Neural cell (in vitro differentiated cells): ENCODE measurements around the gene HSF5. TPM values are rescaled to one million over a fixed set of nuclear protein-coding genes. Genes with fewer than 3 reads are reported as not detected.

ENCODE experiments used
- H2AFZ ChIP-seq: fragments of 200-600, 300-800 bp; sonication (generic), shearing (Covaris generic); 2 replicates; pipeline ENCODE4 v1.6.0; 2014; ENCODE audit warnings: low read depth, mild to moderate bottlenecking, antibody characterized with exemption, low read length, moderate library complexity
- H3F3A ChIP-seq: fragments of 200-600 bp; shearing (Covaris generic); 2 replicates; pipeline ENCODE4 v1.6.1; 2016; ENCODE audit warnings: mild to moderate bottlenecking, moderate library complexity, mixed read lengths, antibody characterized with exemption, low read length; ENCODE audit not compliant: insufficient read depth, poor library complexity, severe bottlenecking
- H3K27ac ChIP-seq: fragments of 200-600, 300-800 bp; sonication (generic), shearing (Covaris generic); 2 replicates; pipeline ENCODE4 v1.5.1; 2014; ENCODE audit warnings: mild to moderate bottlenecking, low read length, moderate library complexity
- H3K27me3 ChIP-seq: fragments of 300-800, 200-600 bp; sonication (generic), shearing (Covaris generic); 2 replicates; pipeline ENCODE4 v1.6.0; 2014; ENCODE audit warnings: mild to moderate bottlenecking, low read depth, low read length, moderate library complexity; ENCODE audit not compliant: insufficient read depth
- H3K36me3 ChIP-seq: fragments of 300-800, 200-600 bp; sonication (generic), shearing (Covaris generic); 2 replicates; pipeline ENCODE4 v1.5.1; 2014; ENCODE audit warnings: mild to moderate bottlenecking, antibody characterized with exemption, low read length, moderate library complexity; ENCODE audit not compliant: insufficient read depth
- H3K4me2 ChIP-seq: fragments of 300-800, 200-600 bp; sonication (generic), shearing (Covaris generic); 2 replicates; pipeline ENCODE4 v1.6.0; 2014; ENCODE audit warnings: mild to moderate bottlenecking, low read length
- H3K4me3 ChIP-seq: fragments of 300-800, 200-600 bp; sonication (generic), shearing (Covaris generic); 2 replicates; pipeline ENCODE4 v1.5.1; 2014; ENCODE audit warnings: mild to moderate bottlenecking, low read length, moderate library complexity
- H3K79me2 ChIP-seq: fragments of 200-600 bp; shearing (Covaris generic); replicated peaks from 2 replicates; pipeline ENCODE4 v1.6.0; 2014; ENCODE audit warnings: mild to moderate bottlenecking, low read length, moderate library complexity; ENCODE audit not compliant: insufficient read depth
- H3K9ac ChIP-seq: fragments of 300-800, 200-600 bp; sonication (generic), shearing (Covaris generic); 2 replicates; pipeline ENCODE4 v1.6.1; 2016; ENCODE audit warnings: mild to moderate bottlenecking, low read length, mixed read lengths
- H3K9me2 ChIP-seq: fragments of 200-600 bp; shearing (Covaris generic); 2 replicates; pipeline ENCODE4 v1.6.1; 2016; ENCODE audit warnings: mild to moderate bottlenecking, low read length, mixed read lengths; ENCODE audit not compliant: insufficient read depth
- H3K9me3 ChIP-seq: fragments of 200-600, 300-800 bp; sonication (generic), shearing (Covaris generic); 2 replicates; pipeline ENCODE4 v1.6.1; 2016; ENCODE audit warnings: mild to moderate bottlenecking, mixed run types, low read length, moderate library complexity, mixed read lengths
- H4K20me1 ChIP-seq: fragments of 200-600 bp; shearing (Covaris generic); 2 replicates; pipeline ENCODE4 v1.6.1; 2016; ENCODE audit warnings: mild to moderate bottlenecking, mixed run types; ENCODE audit not compliant: insufficient read depth
- EP300 ChIP-seq: fragments of 450-650 bp; conservative IDR thresholded peaks from 2 replicates; pipeline ENCODE4 v1.6.1; 2014; ENCODE audit warnings: antibody characterized with exemption, mild to moderate bottlenecking, moderate library complexity; ENCODE audit not compliant: poor library complexity, severe bottlenecking
- EZH2 ChIP-seq: fragments of 200-600, 300-800 bp; shearing (Covaris generic), sonication (generic); IDR thresholded peaks from 2 replicates; pipeline ENCODE4 v1.6.1; 2014; ENCODE audit warnings: antibody characterized with exemption, low read length, borderline replicate concordance, mild to moderate bottlenecking; ENCODE audit not compliant: insufficient read depth, poor library complexity, severe bottlenecking
- MXI1 ChIP-seq: fragments of 450-650 bp; conservative IDR thresholded peaks from 2 replicates; pipeline ENCODE4 v1.6.1; 2014; ENCODE audit warnings: antibody characterized with exemption, mild to moderate bottlenecking; ENCODE audit not compliant: poor library complexity, severe bottlenecking
- POLR2AphosphoS5 ChIP-seq: IDR thresholded peaks from 2 replicates; pipeline ENCODE4 v1.6.1; 2012
- RAD21 ChIP-seq: fragments of 450-650 bp; conservative IDR thresholded peaks from 2 replicates; pipeline ENCODE4 v1.6.1; 2014; ENCODE audit warnings: antibody characterized with exemption, mild to moderate bottlenecking, moderate library complexity
- SMC3 ChIP-seq: fragments of 450-650 bp; conservative IDR thresholded peaks from 2 replicates; pipeline ENCODE4 v1.6.1; 2014; ENCODE audit warnings: antibody characterized with exemption, mild to moderate bottlenecking, moderate library complexity; ENCODE audit not compliant: poor library complexity
- TAF1 ChIP-seq: IDR thresholded peaks from 2 replicates; pipeline ENCODE4 v1.6.1; 2012; ENCODE audit warnings: low read depth
- polyA plus RNA-seq: library from polyadenylated mRNA; depleted of rRNA; stranded (reverse); fragments of >200 nt; gene quantifications from 2 replicates; pipeline ENCODE4 v1.2.3, GENCODE V29; 2014
- TF ChIP-seq, protein P1 (sequence below): fragments of 450-650 bp; IDR thresholded peaks from 2 replicates; pipeline ENCODE4 v1.5.1; 2014; ENCODE audit warnings: antibody characterized with exemption, mild to moderate bottlenecking, moderate library complexity; ENCODE audit not compliant: poor library complexity, severe bottlenecking
- TF ChIP-seq, protein P2 (sequence below): IDR thresholded peaks from 2 replicates; pipeline ENCODE4 v1.6.1; 2012; ENCODE audit warnings: borderline replicate concordance

The HSF5 gene
- polyA plus RNA-seq, 1 donor from 2014 or later: 0.21 TPM

- H3K9me2 ChIP-seq: no peaks in the 10 kb centered on the region
- no peak overlapping the region for H3K4me2 ChIP-seq
Observed at GRCh38 chr17:58412064-58412703, 76.0 kb downstream of the HSF5 start.

GRCh38 chr17:58411408-58411894 lies 76.8 kb downstream of the HSF5 start:
- Histone ChIP-seq H3K79me2 (no peaks in the 10 kb centered on the region), H3K9me3 (no peaks in the 10 kb centered on the region), H3K4me2 (no peak overlapping the region), H3K9me2 (no peaks in the 10 kb centered on the region), H3K27me3 (no peaks in the 10 kb centered on the region), H3K9ac (no peak overlapping the region), H4K20me1 (no peaks in the 10 kb centered on the region), H3K27ac (no peak overlapping the region), H3K36me3 (no peaks in the 10 kb centered on the region), H3F3A (no peaks in the 10 kb centered on the region), H3K4me3 (no peak overlapping the region), H2AFZ (no peak overlapping the region)
- TF ChIP-seq SMC3: no peak
- TF ChIP-seq, protein P1, sequence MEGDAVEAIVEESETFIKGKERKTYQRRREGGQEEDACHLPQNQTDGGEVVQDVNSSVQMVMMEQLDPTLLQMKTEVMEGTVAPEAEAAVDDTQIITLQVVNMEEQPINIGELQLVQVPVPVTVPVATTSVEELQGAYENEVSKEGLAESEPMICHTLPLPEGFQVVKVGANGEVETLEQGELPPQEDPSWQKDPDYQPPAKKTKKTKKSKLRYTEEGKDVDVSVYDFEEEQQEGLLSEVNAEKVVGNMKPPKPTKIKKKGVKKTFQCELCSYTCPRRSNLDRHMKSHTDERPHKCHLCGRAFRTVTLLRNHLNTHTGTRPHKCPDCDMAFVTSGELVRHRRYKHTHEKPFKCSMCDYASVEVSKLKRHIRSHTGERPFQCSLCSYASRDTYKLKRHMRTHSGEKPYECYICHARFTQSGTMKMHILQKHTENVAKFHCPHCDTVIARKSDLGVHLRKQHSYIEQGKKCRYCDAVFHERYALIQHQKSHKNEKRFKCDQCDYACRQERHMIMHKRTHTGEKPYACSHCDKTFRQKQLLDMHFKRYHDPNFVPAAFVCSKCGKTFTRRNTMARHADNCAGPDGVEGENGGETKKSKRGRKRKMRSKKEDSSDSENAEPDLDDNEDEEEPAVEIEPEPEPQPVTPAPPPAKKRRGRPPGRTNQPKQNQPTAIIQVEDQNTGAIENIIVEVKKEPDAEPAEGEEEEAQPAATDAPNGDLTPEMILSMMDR: no peak
- no peak for TF ChIP-seq EP300
- TF ChIP-seq MXI1: no peak
- no peak for TF ChIP-seq POLR2AphosphoS5

More at GRCh38 chr17:58412064-58412703, 76.0 kb downstream of the HSF5 start:
- no peaks in the 10 kb centered on the region for H3F3A ChIP-seq
- no peak for TF ChIP-seq SMC3
- no peak for TF ChIP-seq EP300
- TF ChIP-seq, protein P2, sequence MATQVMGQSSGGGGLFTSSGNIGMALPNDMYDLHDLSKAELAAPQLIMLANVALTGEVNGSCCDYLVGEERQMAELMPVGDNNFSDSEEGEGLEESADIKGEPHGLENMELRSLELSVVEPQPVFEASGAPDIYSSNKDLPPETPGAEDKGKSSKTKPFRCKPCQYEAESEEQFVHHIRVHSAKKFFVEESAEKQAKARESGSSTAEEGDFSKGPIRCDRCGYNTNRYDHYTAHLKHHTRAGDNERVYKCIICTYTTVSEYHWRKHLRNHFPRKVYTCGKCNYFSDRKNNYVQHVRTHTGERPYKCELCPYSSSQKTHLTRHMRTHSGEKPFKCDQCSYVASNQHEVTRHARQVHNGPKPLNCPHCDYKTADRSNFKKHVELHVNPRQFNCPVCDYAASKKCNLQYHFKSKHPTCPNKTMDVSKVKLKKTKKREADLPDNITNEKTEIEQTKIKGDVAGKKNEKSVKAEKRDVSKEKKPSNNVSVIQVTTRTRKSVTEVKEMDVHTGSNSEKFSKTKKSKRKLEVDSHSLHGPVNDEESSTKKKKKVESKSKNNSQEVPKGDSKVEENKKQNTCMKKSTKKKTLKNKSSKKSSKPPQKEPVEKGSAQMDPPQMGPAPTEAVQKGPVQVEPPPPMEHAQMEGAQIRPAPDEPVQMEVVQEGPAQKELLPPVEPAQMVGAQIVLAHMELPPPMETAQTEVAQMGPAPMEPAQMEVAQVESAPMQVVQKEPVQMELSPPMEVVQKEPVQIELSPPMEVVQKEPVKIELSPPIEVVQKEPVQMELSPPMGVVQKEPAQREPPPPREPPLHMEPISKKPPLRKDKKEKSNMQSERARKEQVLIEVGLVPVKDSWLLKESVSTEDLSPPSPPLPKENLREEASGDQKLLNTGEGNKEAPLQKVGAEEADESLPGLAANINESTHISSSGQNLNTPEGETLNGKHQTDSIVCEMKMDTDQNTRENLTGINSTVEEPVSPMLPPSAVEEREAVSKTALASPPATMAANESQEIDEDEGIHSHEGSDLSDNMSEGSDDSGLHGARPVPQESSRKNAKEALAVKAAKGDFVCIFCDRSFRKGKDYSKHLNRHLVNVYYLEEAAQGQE: no peak
- TF ChIP-seq TAF1: no peak
- no peak for TF ChIP-seq POLR2AphosphoS5
- TF ChIP-seq EZH2: no peak
- TF ChIP-seq RAD21: no peak
- TF ChIP-seq, protein P1: no peak
- TF ChIP-seq MXI1: no peak
- H3K9me3 ChIP-seq: no peaks in the 10 kb centered on the region
- no peaks in the 10 kb centered on the region for H3K27me3 ChIP-seq
- H3K27ac ChIP-seq: no peak overlapping the region
- H3K4me3 ChIP-seq: no peak overlapping the region
- H3K36me3 ChIP-seq: no peaks in the 10 kb centered on the region
- H2AFZ ChIP-seq: no peak overlapping the region
- no peaks in the 10 kb centered on the region for H4K20me1 ChIP-seq
- no peaks in the 10 kb centered on the region for H3K79me2 ChIP-seq
- H3K9ac ChIP-seq: no peak overlapping the region
